NB4 (cell line): Measurements from ENCODE around the gene CACNG5.

ENCODE experiments used
- DNase-seq: peaks from one replicate; pipeline ENCODE4 v3.0.0; 2010; ENCODE audit warnings: low read depth
- H3K4me3 ChIP-seq: one replicate; pipeline ENCODE4 v1.5.1; 2011; ENCODE audit warnings: mild to moderate bottlenecking, low read depth, low read length, moderate library complexity
- MYC ChIP-seq: IDR thresholded peaks from 2 replicates; pipeline ENCODE4 v1.6.1; 2011; ENCODE audit warnings: low read depth, low read length
- POLR2A ChIP-seq: IDR thresholded peaks from 2 replicates; pipeline ENCODE4 v1.6.1; 2011; ENCODE audit warnings: mild to moderate bottlenecking; ENCODE audit not compliant: insufficient read length; ENCODE audit errors: extremely low read depth
- TF ChIP-seq, protein P1 (sequence below): IDR thresholded peaks from 2 replicates; pipeline ENCODE4 v1.6.1; 2011; ENCODE audit warnings: low read depth, low read length
- TF ChIP-seq, protein P2 (sequence below): IDR thresholded peaks from one replicate; pipeline ENCODE4 v1.5.1; 2012; ENCODE audit warnings: low read depth, low read length

CACNG5 gene

DNA sequence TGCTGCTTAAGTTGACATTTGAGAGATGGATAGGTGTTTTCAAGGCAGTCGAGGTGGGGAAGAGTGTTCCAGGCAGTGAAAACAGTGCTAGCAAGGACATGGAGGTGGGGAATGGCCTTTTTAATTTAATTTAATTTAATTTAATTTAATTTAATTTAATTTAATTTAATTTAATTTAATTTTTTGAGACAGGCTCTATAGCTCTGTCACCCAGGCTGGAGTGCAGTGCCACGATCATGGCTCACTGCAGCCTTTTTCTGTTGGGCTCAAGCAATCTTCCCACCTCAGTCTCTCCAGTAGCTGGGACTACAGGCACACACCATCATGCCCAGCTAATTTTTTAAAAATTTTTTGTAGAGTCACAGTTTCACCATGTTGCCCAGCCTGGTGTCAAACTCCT, 97.4 kb downstream of the CACNG5 start:
- no peak for DNase-seq
- no peak overlapping the region for H3K4me3 ChIP-seq
- TF ChIP-seq, protein P1, sequence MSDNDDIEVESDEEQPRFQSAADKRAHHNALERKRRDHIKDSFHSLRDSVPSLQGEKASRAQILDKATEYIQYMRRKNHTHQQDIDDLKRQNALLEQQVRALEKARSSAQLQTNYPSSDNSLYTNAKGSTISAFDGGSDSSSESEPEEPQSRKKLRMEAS: no peak
- TF ChIP-seq POLR2A: no peak
- no peak for TF ChIP-seq MYC
- TF ChIP-seq, protein P2, sequence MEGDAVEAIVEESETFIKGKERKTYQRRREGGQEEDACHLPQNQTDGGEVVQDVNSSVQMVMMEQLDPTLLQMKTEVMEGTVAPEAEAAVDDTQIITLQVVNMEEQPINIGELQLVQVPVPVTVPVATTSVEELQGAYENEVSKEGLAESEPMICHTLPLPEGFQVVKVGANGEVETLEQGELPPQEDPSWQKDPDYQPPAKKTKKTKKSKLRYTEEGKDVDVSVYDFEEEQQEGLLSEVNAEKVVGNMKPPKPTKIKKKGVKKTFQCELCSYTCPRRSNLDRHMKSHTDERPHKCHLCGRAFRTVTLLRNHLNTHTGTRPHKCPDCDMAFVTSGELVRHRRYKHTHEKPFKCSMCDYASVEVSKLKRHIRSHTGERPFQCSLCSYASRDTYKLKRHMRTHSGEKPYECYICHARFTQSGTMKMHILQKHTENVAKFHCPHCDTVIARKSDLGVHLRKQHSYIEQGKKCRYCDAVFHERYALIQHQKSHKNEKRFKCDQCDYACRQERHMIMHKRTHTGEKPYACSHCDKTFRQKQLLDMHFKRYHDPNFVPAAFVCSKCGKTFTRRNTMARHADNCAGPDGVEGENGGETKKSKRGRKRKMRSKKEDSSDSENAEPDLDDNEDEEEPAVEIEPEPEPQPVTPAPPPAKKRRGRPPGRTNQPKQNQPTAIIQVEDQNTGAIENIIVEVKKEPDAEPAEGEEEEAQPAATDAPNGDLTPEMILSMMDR: no peak

DNA sequence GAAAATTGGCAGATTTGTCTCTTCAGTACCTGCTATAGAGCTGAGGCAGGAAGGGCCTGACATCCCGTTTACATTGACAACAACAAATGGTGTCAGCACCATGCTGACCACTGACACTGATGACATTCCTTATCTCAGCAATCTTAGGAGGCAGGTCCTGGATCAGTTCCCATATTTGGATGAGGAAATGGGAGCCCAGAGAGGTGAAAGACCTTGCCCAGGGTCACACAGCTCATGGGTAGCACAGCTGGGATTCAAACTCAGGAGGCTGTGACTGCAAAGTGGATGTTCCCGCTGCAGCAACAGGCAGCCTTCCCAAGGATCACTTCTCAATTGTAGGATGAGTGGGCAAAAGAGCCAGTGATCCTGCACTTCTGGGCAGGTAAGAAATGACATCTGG, 99.1 kb downstream of the CACNG5 start:
- TF ChIP-seq, protein P2: no peak
- TF ChIP-seq, protein P1: no peak
- no peak for TF ChIP-seq POLR2A
- TF ChIP-seq MYC: no peak

More for the DNA sequence above, 99.1 kb downstream of the CACNG5 start:
- no peak for DNase-seq
- H3K4me3 ChIP-seq: no peak overlapping the region
